Right lobe of liver (tissue), 6 donors: Measurements from ENCODE around the gene CFAP210. TPM values are rescaled to one million over a fixed set of nuclear protein-coding genes. Genes with fewer than 3 reads are reported as not detected.
"Not testable (repeated sequence)": the region's sequence is repeated elsewhere in the genome, so short reads cannot be mapped to it uniquely, and the experiment has no call there.

Experiments
- ATAC-seq, 4 donors: fragments of 200-7000 bp; cut with Tn5 transposase; one replicate each; pipeline ENCODE4 v1.9.1; 2020; ENCODE audit warnings: mild to moderate bottlenecking in 4 of 4, moderate library complexity in 4 of 4
- DNase-seq, 3 donors: peaks; one replicate each; pipeline ENCODE4 v3.0.0-alpha.2; 2020
- H3K27ac ChIP-seq, 3 donors: fragments of 200-600 bp; one replicate each; pipeline ENCODE4 v1.8.0; 2022
- H3K27me3 ChIP-seq, 2 donors: fragments of 200-600 bp; one replicate each; pipeline ENCODE4 v1.8.0; 2022
- H3K36me3 ChIP-seq, 4 donors: fragments of 200-600 bp; sonication (generic) in 1 of 4; one replicate each; pipeline versions ENCODE4 v1.5.1 to v1.8.0; 2017 to 2022; ENCODE audit warnings: control low read depth in 1 of 4
- H3K4me1 ChIP-seq, 4 donors: fragments of 200-600 bp; sonication (generic) in 1 of 4; one replicate each; pipeline versions ENCODE4 v1.5.1 to v1.8.0; 2017 to 2022; ENCODE audit warnings: control low read depth in 1 of 4
- H3K4me3 ChIP-seq, 3 donors: fragments of 200-600 bp; one replicate each; pipeline ENCODE4 v1.8.0; 2022
- H3K9me3 ChIP-seq, 4 donors: fragments of 200-600 bp; sonication (generic) in 1 of 4; one replicate each; pipeline versions ENCODE4 v1.5.1 to v1.8.0; 2017 to 2022; ENCODE audit warnings: control low read depth in 1 of 4
- POLR2A ChIP-seq: fragments of 450-650 bp; IDR thresholded peaks from one replicate; pipeline ENCODE4 v1.6.1; 2017; ENCODE audit warnings: antibody characterized with exemption, mild to moderate bottlenecking
- WGBS: methylation state at CpG from one replicate; pipeline ENCODE4 v1.1.6; 2018; ENCODE audit warnings: low coverage, low lambda C conversion rate; ENCODE audit not compliant: insufficient coverage; ENCODE audit errors: missing lambda C conversion rate; 5-methylcytosine and 5-hydroxymethylcytosine counted together
- intact Hi-C, 2 donors: fragments of 100-400 bp; cut with DNase I; formaldehyde crosslinking; loops; one replicate each; pipeline versions ENCODE4 v1.11.2 to v1.14.1; 2022
- total RNA-seq, 6 experiments: library from RNA; depleted of rRNA in 2 of 6; stranded (reverse); fragments of >200 nt in 2 of 6; fragmentation: NEBNext Ultra II Directional in 3 of 6; extraction: Animal tissue kit (Norgen Biotek cat#: 25700) in 3 of 6; gene quantifications; one replicate each; pipeline versions ENCODE4 v1.1.0 to v1.2.4, GENCODE V29; 2016 to 2023
- TF ChIP-seq, protein P1 (sequence below), 4 donors: fragments of 200-600 bp in 3 of 4; fragments of 450-650 bp in 1 of 4; IDR thresholded peaks; one replicate each; pipeline versions ENCODE4 v1.5.1 to v1.8.0; 2016 to 2022; ENCODE audit warnings: antibody characterized with exemption in 4 of 4, mild to moderate bottlenecking in 2 of 4
- donor health status: DM: no; HTN: yes; CAD: no.
- donor health status: DM: no; HTN: no; CAD: no.
- donor health status: DM: no; HTN: no; CAD: no.
- donor health status: DM: no; HTN: yes; CAD: no.
- donor health status: DM: no; HTN: yes; CAD: no.

CFAP210 gene
- total RNA-seq, 6 experiments from 2014 or later = 0.86 TPM; not detected in 5

DNA sequence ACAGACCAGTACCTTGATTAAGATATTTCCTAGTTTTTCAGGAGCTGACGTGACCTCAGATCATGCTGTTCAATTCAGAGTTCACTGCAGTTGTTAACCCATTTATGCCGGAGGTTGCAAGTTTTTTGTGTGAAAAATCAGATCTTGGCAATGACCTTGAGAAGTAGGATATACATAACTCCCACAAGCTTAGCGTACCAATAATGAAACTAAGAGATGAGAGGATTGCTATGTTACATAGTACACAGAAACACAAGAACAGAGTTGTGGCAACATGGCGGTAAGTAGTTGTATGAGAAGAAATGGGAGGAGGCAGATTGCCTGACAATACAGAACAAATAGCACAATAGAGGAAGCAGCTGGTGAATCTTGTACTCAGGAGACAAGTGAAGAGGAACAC, 71.0 kb downstream of the CFAP210 start:
- H3K4me1 ChIP-seq = no peaks in the 10 kb centered on the region
- intact Hi-C loops = no loop called here
- H3K27me3 ChIP-seq = no peaks in the 10 kb centered on the region
- H3K4me3 ChIP-seq = no peak overlapping the region
- DNase-seq = no peak
- no peak for ATAC-seq
- H3K27ac ChIP-seq = no peak overlapping the region
- H3K36me3 ChIP-seq = peaks cover 0 to 26% (median 4%) of the 10 kb centered on the region in 4 donors
- no peaks in the 10 kb centered on the region for H3K9me3 ChIP-seq
- TF ChIP-seq, protein P1, sequence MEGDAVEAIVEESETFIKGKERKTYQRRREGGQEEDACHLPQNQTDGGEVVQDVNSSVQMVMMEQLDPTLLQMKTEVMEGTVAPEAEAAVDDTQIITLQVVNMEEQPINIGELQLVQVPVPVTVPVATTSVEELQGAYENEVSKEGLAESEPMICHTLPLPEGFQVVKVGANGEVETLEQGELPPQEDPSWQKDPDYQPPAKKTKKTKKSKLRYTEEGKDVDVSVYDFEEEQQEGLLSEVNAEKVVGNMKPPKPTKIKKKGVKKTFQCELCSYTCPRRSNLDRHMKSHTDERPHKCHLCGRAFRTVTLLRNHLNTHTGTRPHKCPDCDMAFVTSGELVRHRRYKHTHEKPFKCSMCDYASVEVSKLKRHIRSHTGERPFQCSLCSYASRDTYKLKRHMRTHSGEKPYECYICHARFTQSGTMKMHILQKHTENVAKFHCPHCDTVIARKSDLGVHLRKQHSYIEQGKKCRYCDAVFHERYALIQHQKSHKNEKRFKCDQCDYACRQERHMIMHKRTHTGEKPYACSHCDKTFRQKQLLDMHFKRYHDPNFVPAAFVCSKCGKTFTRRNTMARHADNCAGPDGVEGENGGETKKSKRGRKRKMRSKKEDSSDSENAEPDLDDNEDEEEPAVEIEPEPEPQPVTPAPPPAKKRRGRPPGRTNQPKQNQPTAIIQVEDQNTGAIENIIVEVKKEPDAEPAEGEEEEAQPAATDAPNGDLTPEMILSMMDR (IDR thresholded peaks at IDR 0.05) = no peak
- TF ChIP-seq POLR2A = no peak
- 67% methylated on average over 4 of the region's 4 CpGs for WGBS

DNA sequence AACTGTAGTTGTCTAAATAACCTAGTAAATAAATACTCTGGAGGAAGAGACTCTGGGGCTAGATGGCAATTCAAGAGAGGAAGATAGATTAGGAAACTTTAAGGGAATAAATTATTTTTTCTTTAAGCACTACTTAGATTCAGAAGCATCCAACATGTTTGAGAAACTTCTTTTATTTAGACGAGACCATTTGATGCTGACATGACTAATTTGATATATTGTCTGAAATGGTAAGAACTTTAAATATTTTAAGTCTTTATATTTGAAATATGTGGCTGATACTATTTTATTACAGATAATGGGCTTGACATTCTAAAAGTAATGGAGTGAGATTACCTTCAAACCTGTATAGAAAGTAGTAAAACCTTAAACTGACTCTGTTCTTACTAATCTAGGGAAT, 73.7 kb downstream of the CFAP210 start:
- Histone ChIP-seq H3K4me1 (no peaks in the 10 kb centered on the region), H3K27ac (no peak overlapping the region), H3K4me3 (no peak overlapping the region), H3K27me3 (no peaks in the 10 kb centered on the region), H3K9me3 (no peaks in the 10 kb centered on the region), H3K36me3 (peaks cover 0 to 34% (median 9%) of the 10 kb centered on the region in 4 donors)
- 52% methylated on average over 1 of the region's 1 CpG for WGBS
- ATAC-seq (no peak), DNase-seq (no peak)
- TF ChIP-seq, protein P1 (IDR thresholded peaks at IDR 0.05) = no peak
- TF ChIP-seq POLR2A = no peak
- intact Hi-C loops = no loop called here

DNA sequence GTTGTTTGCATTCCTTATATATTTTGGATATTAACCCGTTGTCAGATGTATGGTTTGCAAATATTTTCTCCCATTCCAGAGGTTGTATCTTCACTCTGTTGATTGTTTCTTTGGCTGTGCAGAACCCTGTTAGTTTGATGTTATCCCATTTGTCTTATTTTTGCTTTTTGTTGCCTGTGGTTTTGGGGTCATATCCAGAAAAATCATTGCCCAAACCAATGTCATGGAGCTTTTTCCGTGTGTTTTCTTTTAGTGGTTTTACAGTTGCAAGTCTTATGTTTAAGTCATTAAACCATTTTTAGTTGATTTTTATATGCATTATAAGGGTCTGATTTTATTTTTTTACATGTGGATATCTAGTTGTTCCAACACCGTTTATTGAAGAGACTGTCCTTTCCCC, 74.3 kb downstream of the CFAP210 start:
- WGBS = 64% methylated on average over 3 of the region's 3 CpGs
- TF ChIP-seq, protein P1 (IDR thresholded peaks at IDR 0.05) = no peak
- TF ChIP-seq POLR2A = no peak
- no peak overlapping the region for H3K27ac ChIP-seq
- H3K4me3 ChIP-seq = no peak overlapping the region
- no peak for DNase-seq
- H3K36me3 ChIP-seq = peaks cover 0 to 37% (median 14%) of the 10 kb centered on the region in 4 donors
- no peaks in the 10 kb centered on the region for H3K27me3 ChIP-seq
- H3K9me3 ChIP-seq = no peaks in the 10 kb centered on the region
- intact Hi-C loops = no loop called here
- no peaks in the 10 kb centered on the region for H3K4me1 ChIP-seq
- ATAC-seq = no peak

DNA sequence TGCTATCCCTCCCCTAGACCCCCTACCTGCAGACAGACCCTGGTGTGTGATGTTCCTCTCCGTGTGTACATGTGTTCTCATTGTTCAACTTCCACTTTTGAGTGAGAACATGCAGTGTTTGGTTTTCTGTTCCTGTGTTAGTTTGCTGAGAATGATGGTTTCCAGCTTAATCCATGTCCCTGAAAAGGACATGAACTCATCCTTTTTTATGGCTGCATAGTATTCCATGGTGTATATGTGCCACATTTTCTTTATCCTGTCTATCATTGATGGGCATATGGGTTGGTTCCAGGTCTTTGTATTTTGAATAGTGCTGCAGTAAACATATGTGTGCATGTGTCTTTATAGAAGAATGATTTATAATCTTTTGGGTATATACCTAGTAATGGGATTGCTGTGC, 78.2 kb downstream of the CFAP210 start:
- intact Hi-C loops, H3K27ac ChIP-seq, H3K9me3 ChIP-seq, DNase-seq, ATAC-seq, H3K27me3 ChIP-seq, H3K4me3 ChIP-seq, H3K4me1 ChIP-seq: not testable (repeated sequence)
- WGBS = 100% methylated on average over 1 of the region's 1 CpG
- peaks cover 0 to 36% (median 16%) of the 10 kb centered on the region in 4 donors for H3K36me3 ChIP-seq

DNA sequence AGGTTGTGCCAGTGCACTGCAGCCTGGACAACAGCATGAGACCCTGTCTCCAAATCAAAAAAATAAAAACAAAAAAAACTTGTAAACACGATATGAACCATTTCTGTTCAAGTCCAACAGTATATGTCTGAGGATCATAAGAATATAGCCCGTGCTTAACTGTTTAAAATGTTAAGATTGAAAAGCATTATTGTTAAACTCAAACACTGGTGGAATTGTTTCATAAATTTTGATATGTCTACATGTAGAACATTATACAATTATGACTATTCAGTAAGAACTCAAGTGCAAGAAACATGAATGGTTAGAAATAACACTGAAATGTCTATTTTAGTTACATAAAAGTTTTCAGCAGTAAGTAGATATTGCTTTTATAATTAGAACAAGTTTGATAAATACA, 80.3 kb downstream of the CFAP210 start:
- ATAC-seq (no peak), DNase-seq (no peak)
- WGBS = 100% methylated on average over 2 of the region's 2 CpGs
- Histone ChIP-seq H3K9me3 (no peaks in the 10 kb centered on the region), H3K36me3 (peaks cover 0 to 55% (median 18%) of the 10 kb centered on the region in 4 donors), H3K4me1 (no peaks in the 10 kb centered on the region), H3K27me3 (no peaks in the 10 kb centered on the region), H3K27ac (no peak overlapping the region), H3K4me3 (no peak overlapping the region)
- intact Hi-C loops = no loop called here
- TF ChIP-seq POLR2A = no peak
- TF ChIP-seq, protein P1 (IDR thresholded peaks at IDR 0.05) = no peak
